BJ (cell line): ENCODE results near the gene PRXL2B. TPM values are rescaled to one million over a fixed set of nuclear protein-coding genes. Genes with fewer than 3 reads are reported as not detected.

Experiments used
- CTCF ChIA-PET: fragments of 350-600 bp; formaldehyde crosslinking; extraction: SDS; loops from one replicate; lab custom pipeline; 2021; ENCODE audit warnings: antibody characterized with exemption, inconsistent platforms; lab: Yijun Ruan, JAX
- POLR2A ChIA-PET: fragments of 300-600 bp; sonication (Branson Sonifier 250); formaldehyde crosslinking; extraction: SDS; loops from one replicate; lab custom pipeline; 2021; ENCODE audit warnings: antibody characterized with exemption; lab: Charles Lee
- DNase-seq: peaks from one replicate; pipeline ENCODE4 v3.0.0-alpha.2; 2011; ENCODE audit warnings: low read depth
- H3K27me3 ChIP-seq: 2 replicates; pipeline ENCODE4 v1.6.0; 2011; ENCODE audit warnings: low read length; ENCODE audit not compliant: control insufficient read depth, insufficient read depth
- H3K36me3 ChIP-seq: 2 replicates; pipeline ENCODE4 v1.5.1; 2011; ENCODE audit warnings: low read length; ENCODE audit not compliant: control insufficient read depth, insufficient read depth
- H3K4me3 ChIP-seq: 2 replicates; pipeline ENCODE4 v1.5.1; 2011; ENCODE audit warnings: low read depth, mild to moderate bottlenecking, control low read depth, low read length
- CTCF ChIP-seq: IDR thresholded peaks from 2 replicates; pipeline ENCODE4 v1.5.1; 2011; ENCODE audit warnings: low read depth, mild to moderate bottlenecking, control low read depth, inconsistent platforms, low read length, moderate library complexity; ENCODE audit not compliant: insufficient read depth
- polyA plus RNA-seq: library from polyadenylated mRNA; depleted of rRNA; stranded (reverse); fragments of >200 nt; gene quantifications from 2 replicates; pipeline ENCODE4 v1.2.3, GENCODE V29; 2011

The PRXL2B gene
- polyA plus RNA-seq, 1 experiment: 16.1 TPM

DNA sequence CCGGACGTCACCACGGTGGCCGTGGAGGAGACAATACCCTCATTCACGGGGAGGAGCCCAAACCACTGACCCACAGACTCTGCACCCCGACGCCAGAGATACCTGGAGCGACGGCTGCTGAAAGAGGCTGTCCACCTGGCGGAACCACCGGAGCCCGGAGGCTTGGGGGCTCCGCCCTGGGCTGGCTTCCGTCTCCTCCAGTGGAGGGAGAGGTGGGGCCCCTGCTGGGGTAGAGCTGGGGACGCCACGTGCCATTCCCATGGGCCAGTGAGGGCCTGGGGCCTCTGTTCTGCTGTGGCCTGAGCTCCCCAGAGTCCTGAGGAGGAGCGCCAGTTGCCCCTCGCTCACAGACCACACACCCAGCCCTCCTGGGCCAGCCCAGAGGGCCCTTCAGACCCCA is 23.4 kb upstream of the PRXL2B start:
- no peak for DNase-seq
- H3K4me3 ChIP-seq: no peak overlapping the region
- ChIA-PET POLR2A (no interaction called here), CTCF (no interaction called here)
- TF ChIP-seq CTCF: no peak
- H3K36me3 ChIP-seq: no peaks in the 10 kb centered on the region; the same call in 1 of the 2 replicates
- no peaks in the 10 kb centered on the region for H3K27me3 ChIP-seq

- no peaks in the 10 kb centered on the region; the same call in 1 of the 2 replicates for H3K36me3 ChIP-seq
- H3K27me3 ChIP-seq: no peaks in the 10 kb centered on the region
- TF ChIP-seq CTCF: no peak
- ChIA-PET POLR2A (no interaction called here), CTCF (interaction anchor here (1.4 to 1.6 kb wide), 2 partner anchors 8 to 16 kb away, joined by 3 to 6 read pairs; partner anchors contain the start of gene TNFRSF14)
- H3K4me3 ChIP-seq: no peak overlapping the region
- DNase-seq: no peak
These were observed 22.4 kb upstream of the PRXL2B start for GRCh38 chr1:2564006-2564814.

DNA sequence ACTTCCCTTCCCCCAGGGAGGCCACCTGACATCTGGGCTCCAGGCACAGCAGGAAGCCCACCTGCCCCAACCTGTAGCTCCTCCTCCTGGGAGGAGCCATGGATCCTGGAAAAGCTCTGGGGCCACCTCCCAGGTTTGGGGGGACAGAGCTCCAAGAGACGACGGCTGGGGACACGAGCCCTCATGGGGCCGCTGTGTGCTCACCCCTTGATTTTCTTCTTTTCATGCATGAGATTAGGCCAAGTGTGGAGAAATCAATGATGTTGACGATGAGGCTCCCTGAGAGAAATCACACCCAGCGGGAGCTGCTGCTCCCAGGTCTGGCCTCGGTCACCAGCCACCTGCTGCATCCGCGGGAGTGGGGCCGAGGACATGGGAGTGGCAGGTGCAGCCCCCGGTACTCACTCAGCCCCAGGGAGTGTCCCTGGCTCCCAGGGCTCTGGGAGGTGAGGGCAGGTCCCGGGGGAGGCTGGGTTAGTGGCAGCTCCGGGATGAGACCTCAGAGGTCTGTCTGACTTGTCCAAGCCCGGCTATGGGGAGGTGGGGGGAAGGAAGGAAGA is 21.7 kb upstream of the PRXL2B start:
- TF ChIP-seq CTCF: no peak
- Histone ChIP-seq H3K36me3 (no peaks in the 10 kb centered on the region), H3K4me3 (no peak overlapping the region), H3K27me3 (no peaks in the 10 kb centered on the region)
- DNase-seq: no peak
- CTCF ChIA-PET: interaction anchor here (0.7 to 1.6 kb wide), 4 partner anchors 8 to 150 kb away, joined by 3 to 6 read pairs (median 3); partner anchors contain the start of gene TNFRSF14
- POLR2A ChIA-PET: no interaction called here

DNA sequence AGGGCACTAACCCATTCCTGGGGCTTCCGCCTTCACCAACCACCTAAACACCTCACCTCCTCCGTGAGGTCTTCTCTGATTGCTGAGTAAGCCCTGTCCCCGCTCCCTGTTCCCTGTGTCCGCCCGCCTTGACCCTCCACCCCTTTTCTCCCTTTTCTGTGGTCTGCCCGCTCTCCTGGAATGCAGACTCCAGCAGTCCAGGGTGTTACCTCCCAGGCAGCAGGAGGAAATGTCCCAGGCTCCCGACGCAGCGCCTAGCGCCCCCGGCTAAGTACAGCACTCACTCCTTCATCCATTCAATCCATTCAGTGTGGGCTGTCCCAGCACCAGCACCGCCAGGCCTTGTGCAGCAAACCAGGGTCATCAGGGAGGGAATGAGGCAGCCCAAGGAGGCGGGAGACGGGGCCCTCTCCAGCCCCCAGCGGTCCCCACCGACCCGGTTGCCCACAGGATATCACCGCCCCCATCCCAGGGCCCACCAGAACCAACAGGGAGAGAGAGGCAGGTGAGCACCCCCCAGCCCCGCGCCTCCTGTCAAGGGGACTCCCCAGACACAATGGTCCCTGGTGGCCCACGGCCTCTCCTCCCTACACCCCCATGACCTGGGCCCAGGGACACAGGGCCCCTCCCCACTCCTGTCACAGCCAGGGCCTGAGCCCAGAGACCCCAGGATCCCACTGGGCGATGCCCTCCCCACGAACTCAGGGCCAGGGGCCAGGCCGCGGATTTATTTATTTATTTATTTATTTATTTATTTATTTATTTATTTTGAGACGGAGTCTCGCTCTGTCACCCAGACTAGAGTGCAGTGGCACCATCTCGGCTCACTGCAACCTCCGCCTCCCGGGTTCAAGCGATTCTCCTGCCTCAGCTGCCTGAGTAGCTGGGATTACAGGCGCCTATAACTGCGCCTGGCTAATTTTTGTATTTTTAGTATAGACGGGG is 20.2 kb upstream of the PRXL2B start:
- Histone ChIP-seq H3K36me3 (no peaks in the 10 kb centered on the region), H3K4me3 (no peak overlapping the region), H3K27me3 (peaks cover 4% of the 10 kb centered on the region)
- TF ChIP-seq CTCF: no peak
- ChIA-PET CTCF (interaction anchor here (1.6 kb wide), 1 partner anchor 18 kb away, joined by 6 read pairs; no protein-coding TSS in a partner anchor), POLR2A (no interaction called here)
- no peak for DNase-seq
